Measurements from ENCODE around the gene TCEAL9.
"Not testable (repeated sequence)": the region's sequence is repeated elsewhere in the genome, so short reads cannot be mapped to it uniquely, and the experiment has no call there.

Gene TCEAL9

GRCh38 chrX:103376118-103376978 is 20.0 kb downstream of the TCEAL9 start, which contains the start of gene BEX3:
BEX3 (plus strand) TSS chrX:103376538; CDS start chrX:103377522, 984 bp downstream.
- peak; percentile 69 for DNase-seq

GRCh38 chrX:103376979-103377324 is 20.6 kb downstream of the TCEAL9 start:
- DNase-seq: no peak

- no peak for DNase-seq
Observed at GRCh38 chrX:103378990-103379389, 22.7 kb downstream of the TCEAL9 start.

- no peak for DNase-seq
Observed at GRCh38 chrX:103382877-103383276, 26.6 kb downstream of the TCEAL9 start.

GRCh38 chrX:103384672-103385071 is 28.4 kb downstream of the TCEAL9 start:
- no peak for DNase-seq

- not testable (repeated sequence) for DNase-seq
Observed at GRCh38 chrX:103385283-103385830, 29.1 kb downstream of the TCEAL9 start.

GRCh38 chrX:103386332-103386731 is 30.0 kb downstream of the TCEAL9 start:
- DNase-seq: no peak

GRCh38 chrX:103393487-103393886 is 37.2 kb downstream of the TCEAL9 start:
- DNase-seq: no peak

GRCh38 chrX:103396186-103396585 is 39.9 kb downstream of the TCEAL9 start:
- no peak for DNase-seq

GRCh38 chrX:103396660-103397059 is 40.4 kb downstream of the TCEAL9 start:
- no peak for DNase-seq

GRCh38 chrX:103397707-103398106 is 41.4 kb downstream of the TCEAL9 start:
- DNase-seq: no peak

- no peak for DNase-seq
Observed at GRCh38 chrX:103398421-103398864, 42.1 kb downstream of the TCEAL9 start.

- DNase-seq: no peak
Observed at GRCh38 chrX:103399744-103400143, 43.4 kb downstream of the TCEAL9 start.

GRCh38 chrX:103400931-103401330 is 44.6 kb downstream of the TCEAL9 start:
- no peak for DNase-seq

GRCh38 chrX:103404231-103405008 is 48.1 kb downstream of the TCEAL9 start:
- DNase-seq: no peak

GRCh38 chrX:103405009-103405333 is 48.7 kb downstream of the TCEAL9 start:
- DNase-seq: no peak

- DNase-seq: no peak
Observed at GRCh38 chrX:103406256-103406655, 50.0 kb downstream of the TCEAL9 start.

GRCh38 chrX:103407776-103408175 is 51.5 kb downstream of the TCEAL9 start:
- DNase-seq: no peak

All from GDM1 (cell line).